ENCODE measurements around the gene SMU1. TPM values are rescaled to one million over a fixed set of nuclear protein-coding genes. Genes with fewer than 3 reads are reported as not detected.
A peak's percentile ranks its signal among the peaks of the same experiment; 100 is the strongest.

Gene SMU1
- total RNA-seq, 1 experiment from 2014 or later, result 30.5 TPM

DNA sequence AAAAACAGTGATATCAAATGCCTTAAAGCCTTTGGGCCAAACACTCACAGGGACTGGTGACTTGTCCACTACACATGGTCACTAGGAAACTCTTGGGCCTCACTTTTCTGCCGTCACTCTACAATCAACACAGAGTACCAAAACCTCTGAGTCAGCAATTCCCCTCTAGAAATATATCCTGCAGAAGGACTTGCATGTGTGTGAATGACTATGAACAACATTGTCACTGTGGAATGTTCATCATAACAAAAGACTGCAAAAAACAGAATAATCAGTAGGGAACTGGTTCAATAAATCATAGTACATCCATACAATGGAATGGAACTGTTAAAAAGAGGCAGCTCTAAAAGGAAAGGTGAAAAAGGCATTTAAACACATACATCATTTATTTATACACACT is 44.1 kb upstream of the SMU1 start:
- Histone ChIP-seq H3K4me1 (ENCODE audit: control insufficient read depth in 1 of 2, insufficient read depth in 2 of 2, low read length in 2 of 2) (peaks cover 11 to 16% of the 10 kb centered on the region in 2 experiments), H3K36me3 (ENCODE audit: control insufficient read depth in 1 of 2, insufficient read depth in 2 of 2, low read length in 2 of 2) (no peaks in the 10 kb centered on the region), H3K4me2 (ENCODE audit: low read length) (no peak overlapping the region), H4K20me1 (ENCODE audit: insufficient read depth) (no peaks in the 10 kb centered on the region), H3K4me3 (replicated peaks in 1 of 2; ENCODE audit: low read depth in 1 of 2, low read length in 2 of 2) (no peak overlapping the region), H3K9me3 (ENCODE audit: control insufficient read depth in 1 of 2, insufficient read depth in 1 of 2, low read depth in 1 of 2, low read length in 2 of 2) (no peaks in the 10 kb centered on the region), H2AFZ (ENCODE audit: low read depth, low read length, poor library complexity, severe bottlenecking) (no peak overlapping the region), H3K9ac (ENCODE audit: low read length) (no peak overlapping the region), H3K9me2 (ENCODE audit: insufficient read depth) (no peaks in the 10 kb centered on the region), H3K27ac (ENCODE audit: low read depth, low read length) (no peak overlapping the region), H3K27me3 (ENCODE audit: insufficient read depth, low read length) (no peaks in the 10 kb centered on the region), H3K79me2 (ENCODE audit: insufficient read depth, low read length) (no peaks in the 10 kb centered on the region)
- DNase-seq (ENCODE audit: low read depth, low spot score) (no peak), ATAC-seq (no peak)
- POLR2A ChIA-PET, result no interaction called here
- RAD21 ChIA-PET (ENCODE audit: low non-redundant PET in 1 of 2, low total read pairs in 2 of 2, uncharacterized antibody in 2 of 2, unreplicated experiment in 2 of 2), result no interaction called here
- BruUV-seq (replicated peaks), result no TSS peak
- TF ChIP-seq CBX3 (IDR thresholded peaks at IDR 0.05; ENCODE audit: low read depth) (no peak), ELF1 (IDR thresholded peaks at IDR 0.05; ENCODE audit: borderline replicate concordance, low read depth) (no peak), EZH2 (IDR thresholded peaks at IDR 0.05) (no peak), RAD21 (IDR thresholded peaks at IDR 0.05; ENCODE audit: low read depth) (no peak), POLR2AphosphoS5 (IDR thresholded peaks at IDR 0.05; ENCODE audit: low read depth, low read length) (no peak), POLR2A (IDR thresholded peaks at IDR 0.05; ENCODE audit: borderline replicate concordance, extremely low read depth, insufficient read depth, insufficient read length) (no peak)
- TF ChIP-seq, protein P1, sequence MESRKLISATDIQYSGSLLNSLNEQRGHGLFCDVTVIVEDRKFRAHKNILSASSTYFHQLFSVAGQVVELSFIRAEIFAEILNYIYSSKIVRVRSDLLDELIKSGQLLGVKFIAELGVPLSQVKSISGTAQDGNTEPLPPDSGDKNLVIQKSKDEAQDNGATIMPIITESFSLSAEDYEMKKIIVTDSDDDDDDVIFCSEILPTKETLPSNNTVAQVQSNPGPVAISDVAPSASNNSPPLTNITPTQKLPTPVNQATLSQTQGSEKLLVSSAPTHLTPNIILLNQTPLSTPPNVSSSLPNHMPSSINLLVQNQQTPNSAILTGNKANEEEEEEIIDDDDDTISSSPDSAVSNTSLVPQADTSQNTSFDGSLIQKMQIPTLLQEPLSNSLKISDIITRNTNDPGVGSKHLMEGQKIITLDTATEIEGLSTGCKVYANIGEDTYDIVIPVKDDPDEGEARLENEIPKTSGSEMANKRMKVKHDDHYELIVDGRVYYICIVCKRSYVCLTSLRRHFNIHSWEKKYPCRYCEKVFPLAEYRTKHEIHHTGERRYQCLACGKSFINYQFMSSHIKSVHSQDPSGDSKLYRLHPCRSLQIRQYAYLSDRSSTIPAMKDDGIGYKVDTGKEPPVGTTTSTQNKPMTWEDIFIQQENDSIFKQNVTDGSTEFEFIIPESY (IDR thresholded peaks at IDR 0.05; ENCODE audit: extremely low read depth, insufficient replicate concordance, low read length), result no peak
- intact Hi-C loops (cut with micrococcal nuclease), result no loop called here
- CTCF ChIA-PET, result no interaction called here

DNA sequence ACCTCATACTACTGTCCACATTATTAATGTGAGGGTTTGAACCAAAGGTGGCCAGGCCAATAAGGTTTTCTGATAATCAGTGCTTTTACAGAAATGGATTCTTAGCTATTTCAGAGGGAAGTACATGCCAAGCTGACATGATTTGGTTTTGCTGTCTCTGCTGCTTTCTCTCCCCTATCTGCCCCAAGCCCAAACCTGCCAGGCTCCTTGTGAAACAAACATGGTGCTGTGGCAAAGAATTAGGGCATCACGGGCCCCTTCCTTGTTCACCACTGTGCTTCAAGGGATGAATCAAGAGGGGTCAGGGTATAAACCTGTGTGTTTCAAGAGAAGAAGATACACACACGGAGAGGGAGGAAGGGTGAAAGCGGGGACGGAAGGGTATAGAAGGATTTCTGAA is 41.3 kb upstream of the SMU1 start:
- ATAC-seq, result 0 out of 2 replicates have a peak, but pooled peaks have one; percentile 25
- intact Hi-C loops (cut with micrococcal nuclease), result no loop called here
- TF ChIP-seq POLR2AphosphoS5 (IDR thresholded peaks at IDR 0.05; ENCODE audit: low read depth, low read length) (no peak), TCF7L2 (IDR thresholded peaks at IDR 0.05; ENCODE audit: borderline replicate concordance, extremely low read depth, insufficient read depth, insufficient read length) (no peak), ELF1 (IDR thresholded peaks at IDR 0.05; ENCODE audit: borderline replicate concordance, low read depth) (no peak), CBX3 (IDR thresholded peaks at IDR 0.05; ENCODE audit: low read depth) (no peak), SIN3A (IDR thresholded peaks at IDR 0.05; ENCODE audit: low read depth) (no peak), JUND (IDR thresholded peaks at IDR 0.05) (no peak), EGR1 (IDR thresholded peaks at IDR 0.05; ENCODE audit: low read depth) (no peak)
- TF ChIP-seq, protein P1 (IDR thresholded peaks at IDR 0.05; ENCODE audit: extremely low read depth, insufficient replicate concordance, low read length), result no peak
- TF ChIP-seq, protein P2, sequence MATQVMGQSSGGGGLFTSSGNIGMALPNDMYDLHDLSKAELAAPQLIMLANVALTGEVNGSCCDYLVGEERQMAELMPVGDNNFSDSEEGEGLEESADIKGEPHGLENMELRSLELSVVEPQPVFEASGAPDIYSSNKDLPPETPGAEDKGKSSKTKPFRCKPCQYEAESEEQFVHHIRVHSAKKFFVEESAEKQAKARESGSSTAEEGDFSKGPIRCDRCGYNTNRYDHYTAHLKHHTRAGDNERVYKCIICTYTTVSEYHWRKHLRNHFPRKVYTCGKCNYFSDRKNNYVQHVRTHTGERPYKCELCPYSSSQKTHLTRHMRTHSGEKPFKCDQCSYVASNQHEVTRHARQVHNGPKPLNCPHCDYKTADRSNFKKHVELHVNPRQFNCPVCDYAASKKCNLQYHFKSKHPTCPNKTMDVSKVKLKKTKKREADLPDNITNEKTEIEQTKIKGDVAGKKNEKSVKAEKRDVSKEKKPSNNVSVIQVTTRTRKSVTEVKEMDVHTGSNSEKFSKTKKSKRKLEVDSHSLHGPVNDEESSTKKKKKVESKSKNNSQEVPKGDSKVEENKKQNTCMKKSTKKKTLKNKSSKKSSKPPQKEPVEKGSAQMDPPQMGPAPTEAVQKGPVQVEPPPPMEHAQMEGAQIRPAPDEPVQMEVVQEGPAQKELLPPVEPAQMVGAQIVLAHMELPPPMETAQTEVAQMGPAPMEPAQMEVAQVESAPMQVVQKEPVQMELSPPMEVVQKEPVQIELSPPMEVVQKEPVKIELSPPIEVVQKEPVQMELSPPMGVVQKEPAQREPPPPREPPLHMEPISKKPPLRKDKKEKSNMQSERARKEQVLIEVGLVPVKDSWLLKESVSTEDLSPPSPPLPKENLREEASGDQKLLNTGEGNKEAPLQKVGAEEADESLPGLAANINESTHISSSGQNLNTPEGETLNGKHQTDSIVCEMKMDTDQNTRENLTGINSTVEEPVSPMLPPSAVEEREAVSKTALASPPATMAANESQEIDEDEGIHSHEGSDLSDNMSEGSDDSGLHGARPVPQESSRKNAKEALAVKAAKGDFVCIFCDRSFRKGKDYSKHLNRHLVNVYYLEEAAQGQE (IDR thresholded peaks at IDR 0.05; ENCODE audit: low read depth), result no peak
- TF ChIP-seq, protein P3, sequence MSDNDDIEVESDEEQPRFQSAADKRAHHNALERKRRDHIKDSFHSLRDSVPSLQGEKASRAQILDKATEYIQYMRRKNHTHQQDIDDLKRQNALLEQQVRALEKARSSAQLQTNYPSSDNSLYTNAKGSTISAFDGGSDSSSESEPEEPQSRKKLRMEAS (IDR thresholded peaks at IDR 0.05), result no peak

More for the DNA sequence above, 41.3 kb upstream of the SMU1 start:
- no peaks in the 10 kb centered on the region for H3K27me3 ChIP-seq (ENCODE audit: insufficient read depth, low read length)
- H3K4me2 ChIP-seq (ENCODE audit: low read length), result peak overlapping the region; percentile 32
- no peak overlapping the region for H3K9ac ChIP-seq (ENCODE audit: low read length)
- H3K79me2 ChIP-seq (ENCODE audit: insufficient read depth, low read length), result no peaks in the 10 kb centered on the region
- no peak for DNase-seq (ENCODE audit: low read depth, low spot score)
- H4K20me1 ChIP-seq (ENCODE audit: insufficient read depth), result no peaks in the 10 kb centered on the region
- no peaks in the 10 kb centered on the region for H3K36me3 ChIP-seq (ENCODE audit: control insufficient read depth in 1 of 2, insufficient read depth in 2 of 2, low read length in 2 of 2)
- no peaks in the 10 kb centered on the region for H3K9me2 ChIP-seq (ENCODE audit: insufficient read depth)
- ChIA-PET RAD21 (ENCODE audit: low non-redundant PET in 1 of 2, low total read pairs in 2 of 2, uncharacterized antibody in 2 of 2, unreplicated experiment in 2 of 2) (no interaction called here), CTCF (no interaction called here), POLR2A (no interaction called here)
- H3K9me3 ChIP-seq (ENCODE audit: control insufficient read depth in 1 of 2, insufficient read depth in 1 of 2, low read depth in 1 of 2, low read length in 2 of 2), result no peaks in the 10 kb centered on the region
- H3K4me1 ChIP-seq (ENCODE audit: control insufficient read depth in 1 of 2, insufficient read depth in 2 of 2, low read length in 2 of 2), result peaks cover 11 to 16% of the 10 kb centered on the region in 2 experiments
- no TSS peak for BruUV-seq (replicated peaks)
- H3K4me3 ChIP-seq (replicated peaks in 1 of 2; ENCODE audit: low read depth in 1 of 2, low read length in 2 of 2), result no peak overlapping the region
- no peak overlapping the region for H3K27ac ChIP-seq (ENCODE audit: low read depth, low read length)
- no peak overlapping the region for H2AFZ ChIP-seq (ENCODE audit: low read depth, low read length, poor library complexity, severe bottlenecking)

All from HCT116 (cell line).